Stimulated activated CD8-positive, alpha-beta memory T cell treated with anti-CD3 and anti-CD28 coated beads, Interleukin-12 subunit alpha, Interleukin-12 subunit beta, amount 100 ng/mL, for 4 hours (primary cell): Measurements from ENCODE around the gene AIFM2.
A peak's percentile ranks its signal among the peaks of the same experiment; 100 is the strongest.
"Not testable (repeated sequence)": the region's sequence is repeated elsewhere in the genome, so short reads cannot be mapped to it uniquely, and the experiment has no call there.

Experiments
- DNase-seq: peaks from one replicate; pipeline ENCODE4 v3.0.0-alpha.2; 2020; ENCODE audit warnings: low read depth

The AIFM2 gene

DNA sequence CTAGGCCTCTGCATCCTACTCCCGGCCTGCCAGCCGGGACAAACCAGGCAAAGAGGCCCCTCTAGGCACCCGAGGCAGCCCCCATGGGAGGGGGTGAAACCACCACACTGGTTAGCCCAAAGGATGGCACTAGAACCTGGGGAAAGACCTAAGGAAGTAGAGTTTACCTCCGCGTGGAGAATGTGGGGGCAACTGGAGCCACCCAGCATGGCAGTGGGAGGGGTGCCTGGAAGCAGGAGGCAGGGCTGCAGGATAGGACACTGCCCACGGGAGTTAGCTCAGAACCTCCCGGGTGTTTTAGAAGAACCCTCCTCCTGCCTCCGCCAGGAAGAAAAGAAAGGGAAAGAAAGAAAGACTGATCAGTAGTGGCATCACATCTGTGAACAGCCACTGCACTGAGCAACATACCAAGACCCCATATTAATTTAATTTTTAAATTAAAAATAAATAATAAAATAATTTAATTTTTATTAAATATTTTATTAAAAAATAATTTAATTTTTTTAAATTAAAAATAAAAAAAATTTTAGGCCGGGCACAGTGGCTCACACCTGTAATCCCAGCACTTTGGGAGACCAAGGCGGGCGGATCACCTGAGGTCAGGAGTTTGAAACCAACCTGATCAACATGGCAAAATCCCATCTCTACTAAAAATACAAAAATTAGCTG is 11.2 kb downstream of the AIFM2 start:
- no peak for DNase-seq

- no peak for DNase-seq
These were observed 12.2 kb downstream of the AIFM2 start for GRCh38 chr10:70120417-70120816.

DNA sequence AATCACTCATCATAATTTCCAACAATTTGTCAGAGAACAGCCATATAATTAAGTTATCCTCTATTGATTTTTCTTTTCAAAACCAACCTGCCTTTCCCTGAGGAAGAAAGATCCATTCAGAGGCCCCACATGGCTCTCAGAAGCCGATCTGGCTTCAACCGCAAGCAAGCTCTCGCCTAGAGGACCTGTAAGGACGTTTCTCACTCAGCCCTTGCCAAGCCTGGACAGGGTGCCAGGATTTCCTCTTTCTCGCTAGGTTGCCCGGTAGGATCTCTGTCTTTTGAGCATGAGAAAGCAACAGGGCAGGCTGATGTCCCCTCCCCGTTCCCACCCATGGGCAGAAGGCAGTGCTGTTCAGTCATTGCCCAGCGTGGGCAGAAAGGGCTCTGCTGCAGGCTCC is 13.0 kb downstream of the AIFM2 start:
- no peak for DNase-seq

DNA sequence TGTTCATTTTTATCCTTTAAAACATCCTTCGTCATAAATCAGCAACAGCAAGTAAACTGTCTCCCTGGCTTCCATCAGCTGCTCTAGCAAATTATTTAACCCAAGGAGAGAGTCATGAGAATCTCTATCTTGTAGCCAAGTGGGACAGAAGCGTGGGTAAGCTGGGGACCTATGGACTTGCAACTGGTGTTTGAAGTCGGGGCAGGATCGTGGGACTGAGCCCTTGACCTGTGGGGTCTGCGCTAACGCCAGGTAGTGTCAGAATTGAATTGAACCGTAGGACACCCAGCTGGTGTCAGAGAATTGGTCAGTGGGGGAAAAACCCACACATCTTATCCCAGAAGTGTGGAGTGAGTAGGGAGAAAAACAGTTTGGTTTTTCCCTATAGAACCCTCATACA is 13.4 kb downstream of the AIFM2 start:
- DNase-seq, result no peak

DNA sequence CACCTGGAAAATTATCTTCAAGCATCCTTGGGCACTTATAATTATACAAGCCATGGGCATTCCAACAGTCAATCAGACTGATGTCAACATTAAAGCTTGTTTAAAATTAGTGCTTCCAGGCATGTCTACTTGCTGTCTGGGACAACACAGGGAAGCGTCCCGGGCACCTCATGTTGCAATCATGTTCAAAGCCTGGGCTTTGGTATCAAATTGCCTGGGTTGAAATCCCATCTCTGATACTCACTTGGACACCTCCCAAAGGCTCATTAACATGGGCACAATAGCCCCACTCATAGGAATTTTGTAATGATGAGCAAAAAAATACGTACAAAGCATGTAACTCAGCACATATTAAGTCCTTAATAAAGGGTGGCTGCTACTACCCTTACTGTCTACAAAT is 14.4 kb downstream of the AIFM2 start:
- no peak for DNase-seq

- DNase-seq, result no peak
These were observed 15.0 kb downstream of the AIFM2 start for GRCh38 chr10:70117646-70118045.

DNA sequence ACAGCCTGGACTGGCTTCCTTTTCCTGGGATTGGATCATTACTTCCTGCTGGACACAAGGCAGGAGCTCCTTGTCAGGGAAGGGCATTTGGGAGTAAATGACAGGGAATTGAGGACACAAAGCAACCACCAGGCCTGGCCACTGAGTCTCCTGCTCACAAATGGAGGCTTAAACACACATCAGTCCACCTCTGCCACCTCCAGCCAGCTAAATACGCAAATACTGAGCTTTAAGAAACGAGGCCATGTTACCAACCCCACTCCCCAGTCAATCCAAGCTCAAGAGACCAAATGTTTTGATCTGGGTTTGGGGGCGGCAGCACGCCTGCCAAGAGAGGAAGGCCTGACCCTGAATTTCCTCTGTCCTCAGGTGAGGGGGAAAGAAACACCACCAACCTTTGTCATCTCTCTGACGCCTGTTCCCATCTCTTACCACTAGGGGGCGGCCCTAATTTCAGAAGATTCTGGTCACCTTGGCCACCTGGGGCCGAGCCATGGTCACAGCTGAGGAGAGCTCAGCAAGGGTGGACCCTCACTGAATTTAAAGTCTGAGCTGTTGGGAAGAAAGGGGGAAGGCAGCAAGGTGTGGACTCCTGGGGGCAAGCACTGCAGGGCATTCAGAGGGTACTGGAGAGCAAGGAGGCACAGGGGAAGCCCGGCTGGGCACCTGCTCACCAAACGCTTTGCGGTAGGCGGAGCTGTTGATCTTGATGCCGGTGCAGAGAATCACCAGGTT is 16.5 kb downstream of the AIFM2 start:
- peak; percentile 24 for DNase-seq

DNA sequence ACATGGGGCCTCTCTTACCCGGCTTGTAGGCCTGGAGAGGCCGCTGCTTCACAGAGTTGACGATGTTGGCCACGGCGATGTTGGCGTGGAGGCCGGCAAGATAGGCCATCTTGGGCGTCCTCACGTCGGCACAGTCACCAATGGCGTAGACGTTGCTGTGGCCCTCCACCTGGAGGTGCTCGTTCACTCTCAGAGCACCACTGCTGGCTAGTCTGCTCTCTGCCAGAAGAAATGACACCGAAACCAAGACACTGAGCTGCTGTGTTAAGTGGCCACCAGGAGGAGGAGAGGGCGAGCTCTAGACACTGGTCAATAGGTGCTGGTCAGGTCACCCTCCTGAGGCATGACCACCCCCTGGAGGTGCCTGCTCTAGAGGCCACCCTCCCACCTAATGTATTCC is 17.7 kb downstream of the AIFM2 start:
- no peak for DNase-seq

DNA sequence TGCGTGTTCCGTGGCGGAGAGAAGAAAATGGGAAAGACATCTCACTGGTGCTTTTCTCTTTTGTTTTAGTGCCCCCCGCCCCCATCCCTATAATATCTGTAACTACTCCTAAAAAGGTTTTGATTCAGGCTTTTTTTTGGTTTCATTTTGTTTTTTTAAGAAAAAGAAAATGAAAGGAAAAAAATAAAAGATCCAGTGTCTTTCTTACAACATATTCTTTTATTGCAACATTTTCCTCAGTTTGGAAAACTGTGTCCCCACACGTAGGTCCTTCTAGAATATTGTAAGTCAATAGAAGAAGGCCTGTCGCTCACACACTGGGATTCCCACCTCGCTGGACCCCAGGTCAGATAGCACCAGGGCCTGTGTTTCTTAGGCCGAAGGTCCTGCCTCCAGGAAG is 20.6 kb downstream of the AIFM2 start:
- DNase-seq, result no peak

DNA sequence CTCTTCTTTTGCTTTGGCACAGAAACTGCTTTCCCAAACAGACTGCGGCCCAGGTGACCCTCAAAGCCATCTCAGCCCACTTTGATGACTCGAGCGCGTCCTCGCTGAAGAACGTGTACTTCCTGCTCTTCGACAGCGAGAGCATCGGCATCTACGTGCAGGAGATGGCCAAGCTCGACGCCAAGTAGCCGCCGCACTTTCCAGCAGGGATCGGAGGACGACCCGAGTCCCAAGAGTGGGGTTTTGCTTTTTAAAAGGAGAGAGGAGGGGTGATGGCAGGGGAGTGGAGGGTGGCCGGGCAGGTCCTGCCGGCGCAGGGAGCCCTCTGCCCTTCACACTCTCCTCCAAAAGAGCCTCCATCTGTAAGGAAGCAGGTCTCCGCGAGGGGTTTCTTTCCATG is 21.1 kb downstream of the AIFM2 start:
- DNase-seq, result no peak

DNA sequence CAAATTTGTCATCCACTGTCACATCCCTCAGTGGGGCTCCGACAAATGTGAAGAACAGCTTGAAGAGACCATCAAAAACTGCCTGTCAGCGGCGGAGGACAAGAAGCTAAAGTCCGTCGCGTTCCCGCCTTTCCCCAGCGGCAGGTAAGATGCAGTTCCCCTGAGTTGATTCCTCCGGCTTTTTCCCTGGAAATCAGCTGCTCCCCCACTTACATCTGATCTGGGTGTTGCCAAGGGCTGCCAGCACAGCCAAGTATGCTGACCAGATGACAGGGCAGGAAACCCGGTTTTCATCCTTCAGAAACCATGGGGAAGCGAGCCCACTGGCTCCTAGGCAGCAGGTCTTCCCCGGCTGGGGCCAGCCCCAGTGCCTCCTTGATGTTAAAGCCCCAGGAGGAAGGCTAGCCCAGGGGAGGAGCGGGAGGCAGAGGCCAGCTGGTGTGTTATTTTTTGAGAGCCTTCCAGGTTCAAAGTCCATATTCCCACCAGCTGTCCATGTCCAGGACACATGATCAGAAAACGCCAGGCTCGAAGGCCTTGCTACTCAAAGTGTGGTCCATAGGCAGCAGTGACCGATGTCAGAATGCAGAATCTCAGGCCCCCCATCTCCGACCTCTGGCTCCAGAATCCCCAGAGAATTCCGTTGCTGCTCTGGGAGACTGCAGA is 23.4 kb downstream of the AIFM2 start:
- DNase-seq, result no peak

GRCh38 chr10:70106958-70107791 is 25.4 kb downstream of the AIFM2 start:
- no peak for DNase-seq

DNA sequence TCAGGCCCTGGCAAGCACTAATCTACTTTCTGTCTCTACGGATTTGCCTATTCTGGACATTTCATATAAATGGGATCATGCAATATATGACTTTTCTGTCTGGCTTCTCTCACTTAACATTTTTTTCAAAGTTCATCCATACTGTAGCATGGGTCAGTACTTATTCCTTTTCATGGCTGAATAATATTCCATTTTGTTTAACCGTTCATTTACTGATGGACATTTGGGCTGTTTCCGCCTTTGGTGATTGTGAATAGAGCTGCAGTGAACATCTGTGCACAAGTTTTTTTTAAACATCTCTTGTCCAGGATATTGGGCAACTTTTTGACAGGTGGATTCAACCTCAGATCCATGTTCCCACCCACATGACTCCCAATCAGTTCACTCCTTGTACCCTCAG is 31.0 kb downstream of the AIFM2 start:
- DNase-seq, result no peak

GRCh38 chr10:70101068-70101562 is 31.5 kb downstream of the AIFM2 start:
- not testable (repeated sequence) for DNase-seq

DNA sequence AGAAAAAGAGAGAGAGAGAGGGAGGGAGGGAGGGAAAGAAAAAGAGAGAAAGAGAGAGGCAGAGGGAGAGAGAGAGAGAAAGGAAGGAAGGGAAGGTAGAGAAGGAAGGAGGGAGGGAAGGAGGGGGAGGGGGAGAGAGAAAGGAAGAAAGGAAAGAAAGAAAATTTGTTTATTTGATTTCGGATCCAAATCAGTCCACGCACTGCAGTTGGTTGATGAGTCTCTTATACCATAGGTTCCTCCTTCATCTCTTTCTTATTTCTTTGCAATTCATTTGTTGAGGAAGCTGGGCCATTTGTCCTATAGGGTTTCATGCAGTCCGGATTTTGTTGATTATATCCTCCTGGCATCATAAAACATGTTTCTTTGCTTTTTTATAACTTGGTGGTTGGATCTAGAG is 34.4 kb downstream of the AIFM2 start:
- no peak for DNase-seq

GRCh38 chr10:70097459-70097858 is 35.2 kb downstream of the AIFM2 start:
- no peak for DNase-seq

DNA sequence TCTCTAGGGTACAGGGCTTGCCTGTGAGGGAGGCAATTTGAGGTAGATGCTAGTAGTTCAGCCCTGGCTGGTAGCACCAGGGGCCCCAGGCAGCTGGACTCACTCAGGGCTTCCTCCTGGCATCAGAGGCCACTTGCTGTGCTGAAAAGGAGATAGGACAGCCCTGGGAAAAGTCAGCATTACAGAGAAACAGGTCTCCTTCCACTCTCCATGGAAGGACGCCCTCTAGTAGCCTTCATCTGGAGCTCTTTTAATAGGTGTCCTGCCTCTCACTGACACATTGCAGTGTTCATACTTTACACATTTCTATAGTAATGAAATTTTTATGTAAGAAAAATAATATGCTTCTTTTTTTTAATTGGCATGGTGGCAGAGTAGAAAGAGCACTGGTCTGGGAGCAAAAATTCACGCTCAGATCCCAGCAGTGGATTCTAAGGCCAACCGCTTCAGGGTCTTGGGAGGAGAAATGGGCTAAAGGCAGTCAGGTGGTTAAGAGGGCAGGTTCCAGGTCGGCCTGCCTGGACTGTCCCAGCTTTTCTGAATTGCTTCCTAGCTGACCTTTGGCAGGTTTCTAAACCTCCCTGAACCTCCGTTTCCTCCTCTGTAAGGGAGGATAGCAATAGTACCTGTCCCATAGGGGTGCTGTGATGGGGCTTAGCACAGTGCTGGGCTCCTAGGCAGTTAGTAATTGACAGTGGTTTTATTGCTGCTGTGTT is 35.8 kb downstream of the AIFM2 start:
- no peak for DNase-seq

GRCh38 chr10:70096016-70096704 is 36.5 kb downstream of the AIFM2 start:
- DNase-seq, result no peak

DNA sequence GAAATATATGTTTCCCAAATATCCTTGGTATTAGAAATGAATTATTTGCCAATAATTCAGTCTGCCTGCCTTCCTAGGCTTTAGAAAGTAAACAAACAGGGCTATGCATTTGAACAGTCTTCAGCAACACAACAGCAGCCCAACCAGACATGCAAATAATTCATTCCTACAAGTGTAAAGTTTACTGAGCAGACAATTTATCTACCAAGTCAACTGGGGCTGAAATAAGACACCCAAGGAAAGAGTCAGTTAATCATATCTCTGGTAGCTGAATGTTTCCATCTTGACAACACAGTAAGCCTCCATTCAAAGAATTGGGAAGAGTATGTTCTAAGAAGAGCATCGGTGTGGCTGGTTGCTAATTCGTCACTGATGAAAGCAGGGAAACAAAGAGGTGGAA is 38.4 kb downstream of the AIFM2 start:
- DNase-seq, result no peak

DNA sequence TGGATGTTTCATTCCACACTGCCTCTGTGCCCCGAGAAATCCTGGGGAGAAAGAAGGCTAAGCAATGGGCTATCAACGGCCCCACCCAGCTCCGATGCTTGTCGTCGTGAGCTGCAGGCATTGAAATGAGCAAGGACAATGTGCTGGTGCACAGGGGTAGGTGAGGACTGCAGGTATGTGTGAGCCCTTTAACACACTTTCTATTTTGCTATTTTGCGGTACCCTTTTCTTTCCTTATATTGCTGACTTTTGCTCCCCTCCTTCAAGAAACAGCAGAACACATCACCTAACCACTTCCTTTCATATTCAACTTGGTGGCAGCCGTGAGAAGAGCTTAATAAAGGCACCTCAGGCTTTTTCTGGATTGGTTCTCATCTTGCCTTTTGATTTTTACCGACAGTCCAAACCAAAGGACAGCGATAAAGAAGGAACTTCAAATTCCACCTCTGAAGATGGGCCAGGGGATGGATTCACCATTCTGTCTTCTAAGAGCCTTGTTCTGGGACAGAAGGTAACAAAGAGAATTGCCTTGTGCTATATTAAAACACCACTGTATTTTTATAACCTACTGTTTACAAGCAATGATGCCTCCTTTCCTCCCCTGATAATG is 39.2 kb downstream of the AIFM2 start:
- no peak for DNase-seq

DNA sequence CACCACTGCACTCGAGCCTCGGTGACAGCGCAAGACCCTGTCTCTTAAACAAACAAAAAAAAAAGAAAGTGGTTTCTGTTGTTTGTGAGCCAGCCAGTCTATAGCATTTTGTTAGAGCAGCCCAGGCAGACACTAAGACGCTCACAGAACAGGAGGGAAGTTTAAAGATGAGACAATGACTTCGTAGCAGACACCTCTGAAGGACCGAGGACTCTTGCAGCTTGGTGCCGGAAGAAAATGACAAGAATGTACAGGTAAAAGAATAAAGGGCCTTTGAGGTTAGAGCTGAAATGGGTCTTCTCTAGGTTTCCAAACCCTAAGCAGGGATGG is 40.3 kb downstream of the AIFM2 start:
- DNase-seq, result no peak
